HepG2 (cell line): Measurements from ENCODE around the gene DOK4. TPM values are rescaled to one million over a fixed set of nuclear protein-coding genes. Genes with fewer than 3 reads are reported as not detected.

Experiments used
- ATF1 ChIP-seq: IDR thresholded peaks from 2 replicates; pipeline ENCODE4 v1.6.1; 2016; ENCODE audit warnings: mild to moderate bottlenecking, control low read depth
- BCL6 ChIP-seq: IDR thresholded peaks from 2 replicates; pipeline ENCODE4 v1.6.1; 2016; ENCODE audit warnings: missing genetic modification reagents, missing compliant biosample characterization
- CAMTA2 ChIP-seq: sonication (generic); formaldehyde crosslinking; IDR thresholded peaks from 2 replicates; pipeline ENCODE4 v1.4.0; 2020; ENCODE audit warnings: mild to moderate bottlenecking, missing genetic modification reagents, borderline replicate concordance
- CBX1 ChIP-seq: IDR thresholded peaks from one replicate; pipeline ENCODE4 v1.6.1; 2016; ENCODE audit warnings: antibody characterized with exemption, low read depth
- EED ChIP-seq: sonication (generic); formaldehyde crosslinking; IDR thresholded peaks from 2 replicates; pipeline ENCODE4 v1.5.0; 2020; ENCODE audit warnings: mild to moderate bottlenecking, missing genetic modification reagents
- MEIS2 ChIP-seq: sonication (generic); formaldehyde crosslinking; IDR thresholded peaks from 2 replicates; pipeline ENCODE4 v1.9.0; 2021; ENCODE audit warnings: mild to moderate bottlenecking, missing genetic modification reagents
- MIER3 ChIP-seq: IDR thresholded peaks from 2 replicates; pipeline ENCODE4 v1.6.1; 2016; ENCODE audit warnings: missing compliant biosample characterization, borderline replicate concordance
- POLR2AphosphoS5 ChIP-seq: IDR thresholded peaks from 2 replicates; pipeline ENCODE4 v1.6.1; 2012; ENCODE audit warnings: low read depth, low read length
- SMAD9 ChIP-seq: sonication (generic); formaldehyde crosslinking; IDR thresholded peaks from 2 replicates; pipeline ENCODE4 v1.5.1; 2020; ENCODE audit warnings: mild to moderate bottlenecking, missing genetic modification reagents
- U2AF2 ChIP-seq: fragments of 200-400 bp; formaldehyde crosslinking; IDR thresholded peaks from 2 replicates; pipeline ENCODE4 v1.6.1; 2017; ENCODE audit warnings: low read depth, mild to moderate bottlenecking, low read length
- ZFP1 ChIP-seq: IDR thresholded peaks from 2 replicates; pipeline ENCODE4 v1.6.1; 2016
- ZFP91 ChIP-seq: sonication (generic); formaldehyde crosslinking; IDR thresholded peaks from 2 replicates; pipeline ENCODE4 v1.9.0; 2022; ENCODE audit warnings: missing genetic modification reagents, mild to moderate bottlenecking, borderline replicate concordance
- ZNF407 ChIP-seq: sonication (generic); formaldehyde crosslinking; IDR thresholded peaks from one replicate; pipeline ENCODE4 v1.5.1; 2020; ENCODE audit warnings: mild to moderate bottlenecking, missing genetic modification reagents; ENCODE audit errors: not compliant biosample characterization
- ZNF451 ChIP-seq: sonication (generic); formaldehyde crosslinking; IDR thresholded peaks from 2 replicates; pipeline ENCODE4 v1.5.0; 2020; ENCODE audit warnings: mild to moderate bottlenecking, missing genetic modification reagents
- ZNF549 ChIP-seq: sonication (generic); formaldehyde crosslinking; IDR thresholded peaks from 2 replicates; pipeline ENCODE4 v1.5.0; 2020; ENCODE audit warnings: missing genetic modification reagents
- ZNF572 ChIP-seq: sonication (generic); formaldehyde crosslinking; IDR thresholded peaks from 2 replicates; pipeline ENCODE4 v1.5.1; 2020; ENCODE audit warnings: mild to moderate bottlenecking, missing genetic modification reagents
- ZNF597 ChIP-seq: sonication (generic); formaldehyde crosslinking; IDR thresholded peaks from 2 replicates; pipeline ENCODE4 v1.5.0; 2020; ENCODE audit warnings: missing genetic modification reagents
- ZNF790 ChIP-seq: sonication (generic); formaldehyde crosslinking; IDR thresholded peaks from 2 replicates; pipeline ENCODE4 v1.8.0; 2022; ENCODE audit warnings: missing genetic modification reagents, mild to moderate bottlenecking, borderline replicate concordance
- polyA plus RNA-seq, 8 experiments: library from polyadenylated mRNA; depleted of rRNA in 3 of 8; stranded (reverse) in 7 of 8; unstranded in 1 of 8; fragments of >200 nt; fragmentation: Illumina TruSeq in 4 of 8; extraction: Trizol in 4 of 8; gene quantifications; 2 replicates each; pipeline versions ENCODE4 v1.2.1 to v1.2.3, GENCODE V29; 2011 to 2016; ENCODE audit warnings: low read depth in 4 of 8, missing spikeins in 1 of 8, mixed read lengths in 1 of 8; ENCODE audit not compliant: insufficient read depth in 1 of 8
- total RNA-seq, 5 experiments: library from RNA; depleted of rRNA; stranded (reverse); fragments of >200 nt; fragmentation: Illumina TruSeq; extraction: Trizol; gene quantifications; 2 replicates each; pipeline ENCODE4 v1.2.3, GENCODE V29; 2016; ENCODE audit warnings: low read depth in 1 of 5
- TF ChIP-seq, protein P1 (sequence below): IDR thresholded peaks from 2 replicates; pipeline ENCODE4 v1.6.1; 2016; ENCODE audit warnings: control low read depth

The DOK4 gene
- total and polyA plus RNA-seq, 2 of the 13 experiments (the other 11 are each of a cell fraction or from before 2014, with no cell fraction given), result 52.7 to 70.0 TPM

GRCh38 chr16:57482845-57483545 is 3.3 kb downstream of the DOK4 start (continued):
- TF ChIP-seq ATF1, result no peak
- TF ChIP-seq ZNF572 (CRISPR knock-in tag), result peak; percentile 84; the same call in 1 of the 2 replicates
- TF ChIP-seq, protein P1, sequence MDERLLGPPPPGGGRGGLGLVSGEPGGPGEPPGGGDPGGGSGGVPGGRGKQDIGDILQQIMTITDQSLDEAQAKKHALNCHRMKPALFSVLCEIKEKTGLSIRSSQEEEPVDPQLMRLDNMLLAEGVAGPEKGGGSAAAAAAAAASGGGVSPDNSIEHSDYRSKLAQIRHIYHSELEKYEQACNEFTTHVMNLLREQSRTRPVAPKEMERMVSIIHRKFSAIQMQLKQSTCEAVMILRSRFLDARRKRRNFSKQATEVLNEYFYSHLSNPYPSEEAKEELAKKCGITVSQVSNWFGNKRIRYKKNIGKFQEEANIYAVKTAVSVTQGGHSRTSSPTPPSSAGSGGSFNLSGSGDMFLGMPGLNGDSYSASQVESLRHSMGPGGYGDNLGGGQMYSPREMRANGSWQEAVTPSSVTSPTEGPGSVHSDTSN (CRISPR knock-in tag), result peak; percentile 59
- peak; percentile 14; the same call in 1 of the 2 replicates for TF ChIP-seq EED (CRISPR knock-in tag)
- TF ChIP-seq ZFP1 (CRISPR knock-in tag), result no peak
- TF ChIP-seq ZNF407 (CRISPR knock-in tag), result no peak
- TF ChIP-seq POLR2AphosphoS5, result 0 out of 2 replicates have a peak, but pooled peaks have one; percentile 28
- TF ChIP-seq ZNF451 (CRISPR knock-in tag), result peak; percentile 86; the same call in 1 of the 2 replicates
- TF ChIP-seq MIER3, result no peak; the same call in 1 of the 2 replicates
- no peak for TF ChIP-seq U2AF2
- TF ChIP-seq CBX1, result peak; percentile 79
- TF ChIP-seq CAMTA2 (CRISPR knock-in tag), result no peak
- no peak for TF ChIP-seq ZNF790 (CRISPR knock-in tag)
- TF ChIP-seq ZNF597, result no peak
- TF ChIP-seq MEIS2, result peak; percentile 60; the same call in 1 of the 2 replicates
- peak; percentile 77 for TF ChIP-seq ZFP91
- no peak for TF ChIP-seq ZNF549 (CRISPR knock-in tag)
- TF ChIP-seq SMAD9, result no peak
- TF ChIP-seq BCL6 (CRISPR knock-in tag), result no peak
